Right forelimb (tissue), 1 donor: ENCODE data around the gene NKAIN2.
"Not testable (repeated sequence)": the region's sequence is repeated elsewhere in the genome, so short reads cannot be mapped to it uniquely, and the experiment has no call there.

Experiments used
- DNase-seq: peaks from one replicate; pipeline ENCODE4 v3.0.0-alpha.2; 2018

The NKAIN2 gene

DNA sequence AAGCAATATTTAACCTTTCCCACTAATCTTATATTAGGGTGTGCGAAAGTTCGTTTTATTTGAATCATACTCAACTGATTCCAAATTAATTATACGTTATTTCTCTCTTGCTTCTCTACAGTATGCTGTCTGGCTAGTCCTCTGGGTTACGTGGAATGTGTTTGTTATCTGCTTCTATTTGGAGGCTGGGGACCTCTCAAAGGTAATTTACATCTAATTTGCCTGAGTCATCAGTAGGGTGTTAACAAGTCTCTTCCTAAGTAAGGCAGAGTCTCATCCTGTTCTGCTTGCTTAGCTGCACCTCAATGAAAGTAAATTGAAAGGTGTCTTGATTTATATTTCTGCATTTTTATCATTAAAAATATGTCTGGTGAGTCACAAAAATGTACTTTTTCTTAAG is 551.5 kb downstream of the NKAIN2 start:
- DNase-seq, result no peak

DNA sequence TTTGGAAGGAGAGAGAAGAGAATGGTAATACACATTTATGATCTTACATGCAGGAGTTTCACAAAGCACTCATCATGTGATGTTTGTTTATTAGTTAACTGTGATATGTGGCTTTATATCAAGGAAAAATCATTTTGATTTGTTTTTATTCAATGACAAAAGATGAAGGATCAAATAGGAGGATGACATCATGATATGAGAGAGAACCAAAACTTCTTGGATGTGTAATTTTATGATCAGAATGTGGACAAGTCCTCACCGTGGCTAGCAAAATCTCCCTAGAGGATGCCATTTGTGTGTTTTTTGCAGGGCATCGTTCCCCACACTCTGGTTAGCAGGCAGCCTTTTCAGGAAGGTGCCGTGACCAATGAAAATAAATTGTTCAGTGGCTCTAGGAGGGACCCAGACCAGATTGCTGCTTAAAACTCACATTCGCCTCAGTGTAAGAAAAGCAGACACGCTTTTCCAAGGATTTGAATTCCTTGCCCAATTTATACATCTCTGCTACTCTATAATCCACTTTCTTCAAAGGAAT is 552.7 kb downstream of the NKAIN2 start:
- DNase-seq, result no peak

DNA sequence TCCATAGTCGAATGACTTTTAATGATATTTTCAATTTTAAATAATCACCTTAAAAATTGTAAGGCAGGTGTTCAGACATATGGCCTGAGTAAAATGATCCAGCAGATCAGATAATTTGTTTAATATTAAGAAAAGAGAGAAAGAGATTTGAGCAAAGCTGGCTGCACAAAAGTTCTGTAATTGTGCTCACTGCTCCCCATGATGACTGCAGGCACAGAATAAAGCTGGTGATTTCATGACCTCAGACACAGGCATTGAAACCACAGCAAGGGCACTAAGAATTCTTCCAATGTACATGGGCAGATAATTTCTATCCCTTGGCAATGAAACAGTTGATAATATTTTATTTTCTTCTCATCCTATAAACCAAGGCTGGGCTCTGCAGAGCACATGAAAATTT is 553.1 kb downstream of the NKAIN2 start:
- no peak for DNase-seq

DNA sequence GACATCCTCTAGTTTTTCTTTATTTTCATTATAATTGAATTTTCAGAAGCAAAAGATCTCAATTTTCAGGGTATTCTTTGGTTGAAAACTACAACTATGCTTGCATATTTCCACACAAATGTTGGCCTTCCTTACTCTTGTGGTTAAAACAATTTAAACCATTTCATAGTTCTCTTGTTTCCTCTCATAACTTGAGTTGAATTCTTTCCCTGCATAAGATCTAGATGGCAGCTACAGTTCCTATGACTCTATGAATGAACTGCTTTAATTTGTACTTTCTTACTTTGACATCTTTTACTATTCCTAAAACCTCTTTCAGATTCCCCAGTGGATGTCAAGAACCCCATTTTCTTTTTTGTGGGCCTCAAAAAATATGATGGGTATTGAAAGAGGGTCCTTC is 564.5 kb downstream of the NKAIN2 start:
- no peak for DNase-seq

DNA sequence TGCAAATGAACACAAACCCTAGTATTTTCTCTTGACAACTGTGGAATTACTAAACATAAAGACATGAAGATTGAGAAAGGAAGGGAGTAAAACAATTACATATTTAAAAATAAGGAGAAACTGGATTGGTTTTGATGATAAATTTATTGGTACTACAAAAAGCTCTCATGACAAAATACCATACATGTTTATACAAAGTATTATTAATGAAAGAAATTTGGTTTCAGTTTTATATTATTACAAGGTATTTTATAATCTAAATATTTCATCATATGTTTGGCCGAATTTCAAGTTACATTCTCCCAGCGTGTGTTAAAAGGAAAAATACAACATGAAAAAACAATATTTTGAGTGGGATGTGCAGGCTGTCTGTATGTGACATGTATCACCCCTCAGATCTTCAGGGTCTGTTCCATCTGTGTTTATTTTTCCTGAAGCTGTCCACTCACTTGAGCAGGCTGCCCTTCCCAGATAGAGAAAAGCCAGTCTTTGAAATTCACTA is 568.4 kb downstream of the NKAIN2 start:
- no peak for DNase-seq

DNA sequence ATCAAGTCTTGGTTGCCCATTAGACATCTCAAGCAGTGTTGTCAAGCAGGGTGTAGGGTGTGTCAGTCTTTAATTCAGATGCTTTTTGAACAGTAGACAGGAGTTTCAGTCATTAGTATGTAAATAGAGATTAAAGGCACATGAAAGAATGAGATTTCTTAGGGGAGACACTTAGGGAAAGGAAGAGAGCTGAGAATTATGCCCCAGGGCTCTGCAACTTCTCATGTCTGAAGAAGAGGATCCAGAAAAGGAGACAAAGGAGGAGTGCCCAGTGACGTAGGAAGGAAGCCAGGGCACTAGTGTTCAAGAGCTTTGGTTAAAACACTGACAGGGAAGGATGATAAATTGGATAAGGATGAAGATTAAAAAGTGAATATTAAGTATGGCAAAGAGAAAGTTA is 569.7 kb downstream of the NKAIN2 start:
- no peak for DNase-seq

GRCh38 chr6:124389127-124389526 is 585.5 kb downstream of the NKAIN2 start:
- DNase-seq, result no peak

- no peak for DNase-seq
Observed at GRCh38 chr6:124393536-124393935, 589.9 kb downstream of the NKAIN2 start.

DNA sequence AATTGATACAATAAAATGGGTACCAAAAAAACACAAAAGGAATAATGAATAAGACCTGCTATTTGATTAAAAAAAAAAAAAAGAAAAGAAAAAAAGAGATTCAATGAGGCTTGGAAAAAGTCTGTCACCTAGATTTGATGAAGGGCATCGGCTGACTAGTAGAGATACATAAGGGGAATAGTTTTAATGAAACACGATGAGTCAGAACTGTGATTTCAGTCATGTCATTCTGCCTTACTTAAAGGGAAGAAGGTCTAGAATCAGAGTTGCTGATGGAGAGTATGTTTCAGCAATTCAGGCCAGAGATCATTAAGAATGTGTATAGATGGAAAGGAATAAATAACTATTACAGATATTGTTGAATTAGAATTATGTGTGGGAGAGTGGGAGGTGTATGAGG is 592.7 kb downstream of the NKAIN2 start:
- no peak for DNase-seq

- DNase-seq, result no peak
Observed at GRCh38 chr6:124400261-124400999, 596.8 kb downstream of the NKAIN2 start.

DNA sequence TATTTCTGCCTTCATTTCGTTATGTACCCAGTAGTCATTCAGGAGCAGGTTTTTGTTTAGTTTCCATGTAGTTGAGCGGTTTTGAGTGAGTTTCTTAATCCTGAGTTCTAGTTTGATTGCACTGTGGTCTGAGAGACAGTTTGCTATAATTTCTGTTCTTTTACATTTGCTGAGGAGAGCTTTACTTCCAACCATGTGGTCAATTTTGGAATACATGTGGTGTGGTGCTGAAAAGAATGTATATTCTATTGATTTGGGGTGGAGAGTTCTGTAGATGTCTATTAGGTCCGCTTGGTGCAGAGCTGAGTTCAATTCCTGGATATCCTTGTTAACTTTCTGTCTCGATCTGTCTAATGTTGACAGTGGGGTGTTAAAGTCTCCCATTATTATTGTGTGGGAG is 606.8 kb downstream of the NKAIN2 start:
- DNase-seq, result not testable (repeated sequence)

- DNase-seq, result not testable (repeated sequence)
Observed at GRCh38 chr6:124412657-124413056, 609.0 kb downstream of the NKAIN2 start.

- no peak for DNase-seq
Observed at GRCh38 chr6:124420116-124420840, 616.6 kb downstream of the NKAIN2 start.

DNA sequence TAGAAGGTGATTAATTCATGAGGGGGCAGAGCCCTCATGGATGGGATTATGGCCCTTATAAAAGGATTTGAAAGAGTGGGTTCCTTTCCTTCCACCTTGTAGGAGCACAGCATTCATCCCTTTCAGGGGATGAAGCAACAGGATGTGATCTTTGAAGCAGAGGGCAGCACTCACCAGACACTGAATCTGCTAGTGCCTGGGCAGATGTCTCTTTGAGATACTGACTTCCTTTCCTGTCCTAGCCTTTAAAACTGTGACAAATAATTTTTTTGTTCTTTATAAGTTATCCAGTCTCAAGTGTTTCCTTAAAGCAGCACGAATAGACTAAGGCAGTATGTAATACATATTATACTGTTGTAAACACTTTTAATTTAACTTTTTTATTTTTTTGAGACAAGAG is 620.0 kb downstream of the NKAIN2 start:
- no peak for DNase-seq

GRCh38 chr6:124430740-124431318 is 627.2 kb downstream of the NKAIN2 start:
- no peak for DNase-seq

GRCh38 chr6:124432620-124433019 is 629.0 kb downstream of the NKAIN2 start:
- DNase-seq, result no peak

DNA sequence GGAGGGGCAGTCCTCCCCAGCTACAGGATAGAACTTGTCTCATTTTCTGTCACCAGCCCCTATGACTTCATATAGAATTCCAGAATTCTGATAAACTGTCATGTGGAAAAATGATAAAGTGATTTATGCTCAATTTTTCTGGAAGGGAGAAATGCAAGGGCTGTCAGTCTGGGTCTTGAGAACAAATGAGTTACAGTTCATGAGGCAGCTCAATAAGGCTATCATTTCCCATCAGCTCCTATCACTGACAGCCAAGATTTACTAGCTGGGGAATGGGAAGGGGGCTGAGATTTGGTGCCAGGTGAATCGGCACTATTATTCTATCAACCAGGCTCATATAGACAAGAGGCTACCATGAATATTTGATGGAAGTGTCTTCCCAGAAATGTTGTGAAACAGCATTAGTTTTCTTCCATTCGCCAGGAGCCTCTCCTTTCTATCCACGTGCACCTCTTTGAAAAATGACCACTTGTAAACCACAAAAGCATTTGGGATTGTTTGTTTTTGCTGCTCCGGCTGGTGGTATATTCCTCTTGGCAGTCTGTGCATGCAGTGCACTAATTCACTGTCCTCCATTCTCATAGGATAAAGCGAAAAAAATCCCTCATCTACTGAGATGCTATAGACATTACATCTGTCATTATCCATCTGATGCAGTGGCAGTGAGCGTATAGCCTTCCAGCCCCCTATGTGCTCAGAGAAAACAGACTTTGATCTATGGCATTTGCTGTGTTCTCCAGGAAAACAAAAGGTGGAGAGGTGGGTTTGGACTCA is 629.9 kb downstream of the NKAIN2 start:
- DNase-seq, result no peak

DNA sequence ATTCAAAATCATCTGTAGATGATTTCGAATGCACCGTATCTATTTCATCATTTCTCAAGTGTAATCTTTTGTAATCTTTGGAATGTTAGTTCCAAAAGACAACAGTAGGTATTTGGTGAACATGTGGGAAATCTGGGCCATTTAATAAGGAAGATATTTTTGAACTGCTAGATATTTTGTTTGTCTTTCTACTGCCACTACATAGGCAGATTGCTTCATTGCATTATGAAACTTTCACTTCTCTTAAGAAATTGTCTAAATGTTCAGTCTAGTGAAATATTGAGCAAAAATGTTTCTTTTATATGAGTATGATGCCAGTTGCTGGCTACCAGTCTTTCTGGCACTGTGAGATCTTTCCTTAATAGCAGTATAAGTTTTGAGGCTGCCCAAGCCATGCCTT is 630.8 kb downstream of the NKAIN2 start:
- DNase-seq, result no peak

DNA sequence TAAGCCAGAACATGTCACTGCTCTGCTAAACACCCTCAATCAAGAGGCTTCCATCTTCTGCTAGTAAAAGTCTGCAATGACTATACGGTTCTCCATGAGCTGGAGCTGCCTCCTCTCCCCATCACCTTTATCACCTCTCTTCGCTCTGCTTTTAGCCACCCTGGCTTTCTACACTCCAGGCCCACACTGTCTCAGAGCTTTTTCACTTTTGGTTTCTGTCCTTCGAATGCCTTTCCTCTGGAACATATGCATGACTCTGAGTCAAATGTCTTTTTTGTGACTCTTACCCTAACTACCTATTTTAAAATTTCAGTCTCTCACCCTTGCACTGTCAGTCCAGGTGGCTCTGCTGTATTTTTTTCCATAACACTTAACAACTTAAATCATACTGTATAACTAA is 633.1 kb downstream of the NKAIN2 start:
- DNase-seq, result no peak

GRCh38 chr6:124438546-124439065 is 634.9 kb downstream of the NKAIN2 start:
- no peak for DNase-seq

DNA sequence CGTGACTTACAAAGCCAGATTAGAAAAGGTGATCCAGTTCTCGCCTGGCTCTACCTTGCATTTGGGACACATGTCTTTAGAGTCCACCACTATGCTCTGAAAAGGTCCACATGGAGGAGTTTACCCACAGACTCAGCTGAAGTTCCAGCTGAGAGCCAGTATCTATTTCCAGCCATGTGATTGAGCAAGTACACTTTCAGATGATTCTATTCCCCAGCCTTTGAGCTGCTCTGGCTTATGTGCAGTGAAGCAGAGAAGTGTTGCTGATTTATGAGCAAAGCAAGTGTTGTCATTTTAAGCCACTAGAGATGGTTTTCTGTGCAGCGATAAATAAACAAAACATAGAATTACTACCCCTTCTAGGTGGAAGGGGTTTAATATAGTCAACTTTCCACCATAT is 637.8 kb downstream of the NKAIN2 start:
- no peak for DNase-seq

GRCh38 chr6:124443541-124443940 is 639.9 kb downstream of the NKAIN2 start:
- DNase-seq, result no peak

DNA sequence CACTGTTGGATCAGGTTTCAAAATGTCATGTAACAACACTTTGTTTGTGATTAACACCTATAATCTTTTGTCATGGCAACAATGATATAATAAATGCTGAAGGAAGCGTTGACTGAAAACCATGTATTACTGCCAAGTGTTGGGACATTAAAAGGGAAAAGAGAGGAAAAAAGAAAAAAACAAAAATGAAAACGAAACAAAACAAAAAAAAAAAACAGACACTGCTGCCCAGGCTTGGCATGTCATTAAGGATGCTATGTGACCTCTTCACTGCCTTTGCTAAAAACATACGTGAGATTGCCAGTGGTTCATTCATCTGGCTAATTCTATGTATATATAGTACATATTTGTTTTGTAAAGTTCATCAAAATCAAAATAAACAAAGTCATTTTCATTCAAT is 641.9 kb downstream of the NKAIN2 start:
- no peak for DNase-seq
